Measurements from ENCODE around the gene NPW.

Gene NPW

DNA sequence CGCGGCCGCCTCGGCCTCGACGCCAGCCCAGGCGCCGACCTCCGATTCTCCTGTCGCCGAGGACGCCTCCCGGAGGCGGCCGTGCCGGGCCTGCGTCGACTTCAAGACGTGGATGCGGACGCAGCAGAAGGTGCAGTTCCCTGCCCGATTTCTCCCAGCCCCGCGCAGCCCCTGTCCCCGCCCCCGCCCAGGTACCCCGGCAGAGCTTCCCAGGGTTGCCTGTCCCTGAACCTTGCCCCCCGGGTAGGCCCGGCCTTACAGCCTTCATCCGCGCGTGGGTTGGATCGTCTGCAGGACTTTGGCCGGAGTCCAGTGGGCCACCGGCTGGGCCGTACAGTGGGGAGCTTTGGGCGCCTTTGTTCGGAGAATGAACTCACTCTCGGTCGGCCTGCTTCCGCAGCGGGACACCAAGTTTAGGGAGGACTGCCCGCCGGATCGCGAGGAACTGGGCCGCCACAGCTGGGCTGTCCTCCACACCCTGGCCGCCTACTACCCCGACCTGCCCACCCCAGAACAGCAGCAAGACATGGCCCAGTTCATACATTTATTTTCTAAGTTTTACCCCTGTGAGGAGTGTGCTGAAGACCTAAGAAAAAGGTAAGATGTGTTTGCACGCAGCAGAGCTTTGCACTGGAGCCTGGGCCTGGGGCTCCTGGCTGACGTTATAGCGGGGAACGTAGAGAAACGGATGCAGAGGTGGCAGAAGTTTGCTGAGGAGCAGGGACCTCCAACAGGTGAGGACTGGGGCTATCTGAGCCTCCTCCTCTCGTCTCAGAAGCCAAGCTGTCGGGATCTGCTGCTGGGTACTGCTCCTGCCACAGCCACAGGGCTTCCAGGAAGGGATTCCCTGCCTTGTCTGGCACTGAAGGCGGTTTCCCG lies 35.0 kb upstream of the NPW start:
- DNase-seq: no peak

DNA sequence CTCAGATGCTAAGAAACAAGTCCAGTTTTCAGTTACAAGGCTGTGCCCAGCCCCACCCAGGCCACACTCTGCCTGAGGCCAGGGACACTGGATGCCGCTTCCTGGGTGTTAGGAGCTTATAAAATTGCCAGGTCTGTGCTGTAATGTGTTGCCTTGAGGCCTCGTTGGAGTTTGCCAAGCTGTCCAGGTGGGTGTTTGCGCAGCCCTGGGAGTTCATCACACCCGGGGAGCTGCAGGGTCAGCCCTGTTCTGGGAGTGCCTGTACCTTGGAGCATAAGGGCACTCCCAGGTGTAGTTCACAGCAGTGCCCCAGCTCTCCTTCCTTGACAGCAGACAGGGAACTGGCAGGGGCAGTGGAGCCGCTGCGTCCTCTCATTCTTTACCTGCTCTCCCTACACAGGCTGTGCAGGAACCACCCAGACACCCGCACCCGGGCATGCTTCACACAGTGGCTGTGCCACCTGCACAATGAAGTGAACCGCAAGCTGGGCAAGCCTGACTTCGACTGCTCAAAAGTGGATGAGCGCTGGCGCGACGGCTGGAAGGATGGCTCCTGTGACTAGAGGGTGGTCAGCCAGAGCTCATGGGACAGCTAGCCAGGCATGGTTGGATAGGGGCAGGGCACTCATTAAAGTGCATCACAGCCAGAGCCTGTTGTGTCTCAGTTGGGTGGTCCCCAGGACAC lies 34.0 kb upstream of the NPW start:
- DNase-seq: no peak

DNA sequence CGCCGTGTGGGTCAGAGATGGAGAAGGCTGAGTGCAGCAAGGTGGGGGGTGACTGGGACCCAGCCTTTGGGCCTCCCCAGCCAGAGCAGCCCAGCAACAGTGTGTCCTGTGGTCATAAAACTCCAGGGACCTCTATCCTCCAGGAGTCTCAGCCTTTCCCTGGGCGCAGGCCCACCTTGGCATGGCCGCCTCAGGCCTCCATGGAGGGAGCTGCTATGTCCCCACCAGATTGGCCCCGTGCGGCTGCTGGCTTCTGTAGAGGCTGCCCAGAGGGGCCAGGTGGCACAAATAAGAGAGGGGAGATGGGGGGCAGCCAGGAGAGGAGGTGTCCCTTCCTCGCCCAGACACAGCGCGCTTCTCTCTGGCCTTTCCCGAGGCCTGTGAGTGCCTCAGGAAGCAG lies 32.4 kb upstream of the NPW start:
- DNase-seq: no peak

DNA sequence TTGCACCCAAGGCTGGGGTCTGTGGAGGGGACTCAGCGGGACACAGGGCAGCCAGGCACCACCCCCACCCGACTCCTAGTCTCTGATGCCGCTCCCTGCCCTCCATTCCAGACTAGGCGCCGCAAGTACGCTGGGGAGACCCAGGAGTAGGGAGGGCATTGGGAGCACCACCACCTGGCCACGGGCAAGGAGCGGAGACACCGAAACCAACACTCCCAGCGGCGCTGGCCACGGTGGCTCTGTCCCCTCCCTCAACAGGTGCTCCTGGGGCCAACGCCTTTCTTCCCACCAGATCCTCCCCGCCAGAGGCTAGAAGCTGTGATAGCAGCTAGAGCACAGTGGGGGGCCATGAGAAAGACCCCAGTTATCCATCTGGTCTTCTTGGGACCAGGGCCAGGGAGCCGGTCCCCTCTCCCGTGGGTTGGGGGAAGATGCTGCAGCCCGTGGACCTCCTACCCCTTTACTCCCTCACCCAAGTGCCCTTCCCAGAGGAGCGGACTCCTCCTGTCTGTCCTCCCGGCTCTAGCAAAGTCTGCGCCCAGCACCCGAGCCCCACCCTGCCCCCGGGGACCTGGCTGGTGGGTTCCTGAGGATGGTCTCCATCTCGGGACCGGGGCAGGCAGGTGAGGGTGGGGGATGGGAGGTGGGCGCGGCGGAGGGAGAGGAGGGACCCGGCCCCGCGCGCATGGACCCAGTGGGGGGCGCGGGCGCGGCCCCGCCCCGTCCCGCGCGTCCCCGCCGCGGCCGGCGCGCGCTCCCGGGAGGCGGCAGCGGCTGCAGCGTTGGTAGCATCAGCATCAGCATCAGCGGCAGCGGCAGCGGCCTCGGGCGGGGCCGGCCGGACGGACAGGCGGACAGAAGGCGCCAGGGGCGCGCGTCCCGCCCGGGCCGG lies 30.1 kb upstream of the NPW start, which contains the start of gene SYNGR3:
SYNGR3 (plus strand) TSS at position 762 of the 892 bp plus-strand sequence. CDS start 133 bp downstream, outside the sequence.
- DNase-seq: no peak

DNA sequence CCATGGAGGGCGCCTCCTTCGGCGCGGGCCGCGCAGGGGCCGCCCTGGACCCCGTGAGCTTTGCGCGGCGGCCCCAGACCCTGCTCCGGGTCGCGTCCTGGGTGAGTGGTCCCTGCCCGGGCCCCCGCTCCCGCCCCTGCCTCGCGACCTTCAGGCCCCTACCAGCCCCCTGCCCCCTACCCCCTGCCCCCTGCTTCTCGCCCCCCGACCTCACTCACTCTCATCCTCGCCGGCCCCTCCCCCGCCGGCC lies 29.6 kb upstream of the NPW start:
- no peak for DNase-seq

DNA sequence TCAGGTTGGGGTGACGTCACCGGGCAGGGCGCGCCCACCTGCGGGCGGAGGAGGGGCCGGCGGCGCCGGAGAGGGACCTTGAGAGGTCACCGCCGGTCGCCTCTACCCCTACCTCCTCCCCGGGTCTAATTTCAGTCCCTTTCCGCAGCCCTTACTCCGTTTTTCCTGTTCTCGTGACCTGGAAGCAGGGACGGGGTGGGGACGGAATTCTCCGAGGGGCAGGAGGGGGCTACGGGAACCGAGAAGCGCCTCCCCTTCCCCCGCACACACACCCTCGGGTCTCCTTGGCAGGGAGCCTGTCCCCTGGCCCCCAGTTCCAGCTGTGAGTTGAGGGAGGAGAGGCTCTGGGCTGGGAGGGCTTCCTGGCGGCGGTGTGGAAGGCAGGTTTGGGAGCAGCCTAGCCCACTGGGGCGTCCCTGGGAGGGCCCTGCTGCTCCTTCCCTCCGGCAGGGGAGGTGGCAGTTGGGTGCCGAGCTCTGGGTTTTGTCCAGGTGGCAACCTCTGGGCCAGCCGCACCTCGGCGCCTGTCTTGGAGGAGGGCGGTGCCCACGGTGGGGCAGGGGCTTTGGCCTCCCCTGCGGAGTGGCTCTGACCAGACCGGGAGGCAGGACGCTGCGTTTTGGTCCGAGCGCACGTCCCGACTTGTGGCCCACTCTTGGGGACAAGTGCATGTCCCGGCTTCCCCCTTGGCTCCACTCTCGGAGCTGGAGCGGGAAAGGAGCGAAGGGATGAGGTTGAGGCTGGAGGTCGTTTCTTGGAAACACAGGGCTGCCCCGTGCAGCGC lies 29.0 kb upstream of the NPW start:
- no peak for DNase-seq

DNA sequence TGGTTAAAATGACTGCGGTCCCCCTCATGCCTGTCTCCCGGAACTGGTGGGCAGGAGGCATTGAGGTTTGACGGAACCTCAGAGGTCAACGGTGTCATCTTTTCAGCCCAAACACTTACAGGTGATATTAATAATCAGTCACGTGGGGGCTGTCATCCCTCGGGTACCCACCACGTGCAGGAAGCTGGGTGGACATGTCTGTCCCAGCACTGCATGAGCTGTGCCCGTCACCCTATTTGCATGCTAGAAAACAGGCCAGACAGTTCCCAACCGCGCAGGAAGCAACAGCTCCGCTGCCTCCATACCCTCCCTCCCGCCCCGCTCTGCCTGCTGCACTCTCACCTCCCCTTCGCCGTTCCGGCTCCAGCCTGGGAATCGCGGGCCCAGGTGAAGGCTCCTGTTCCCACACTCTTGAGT lies 28.4 kb upstream of the NPW start:
- DNase-seq: no peak

DNA sequence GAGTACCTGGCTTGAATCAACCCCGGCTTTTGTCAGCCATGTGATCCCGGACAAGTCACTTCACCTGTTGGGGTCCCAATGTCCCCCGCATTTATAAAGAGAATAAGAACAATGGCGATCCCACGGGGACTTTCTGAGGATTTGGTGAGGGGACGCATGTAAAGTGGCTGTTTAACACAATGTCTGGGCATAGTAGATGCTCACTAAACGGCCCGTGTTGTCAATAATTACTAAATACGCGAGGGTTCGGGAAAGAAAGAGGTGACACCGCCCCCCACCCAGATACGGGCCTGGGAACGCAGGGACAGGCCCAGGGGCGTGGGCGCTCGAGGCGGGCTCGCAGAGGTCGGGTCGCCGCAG lies 28.0 kb upstream of the NPW start:
- no peak for DNase-seq

DNA sequence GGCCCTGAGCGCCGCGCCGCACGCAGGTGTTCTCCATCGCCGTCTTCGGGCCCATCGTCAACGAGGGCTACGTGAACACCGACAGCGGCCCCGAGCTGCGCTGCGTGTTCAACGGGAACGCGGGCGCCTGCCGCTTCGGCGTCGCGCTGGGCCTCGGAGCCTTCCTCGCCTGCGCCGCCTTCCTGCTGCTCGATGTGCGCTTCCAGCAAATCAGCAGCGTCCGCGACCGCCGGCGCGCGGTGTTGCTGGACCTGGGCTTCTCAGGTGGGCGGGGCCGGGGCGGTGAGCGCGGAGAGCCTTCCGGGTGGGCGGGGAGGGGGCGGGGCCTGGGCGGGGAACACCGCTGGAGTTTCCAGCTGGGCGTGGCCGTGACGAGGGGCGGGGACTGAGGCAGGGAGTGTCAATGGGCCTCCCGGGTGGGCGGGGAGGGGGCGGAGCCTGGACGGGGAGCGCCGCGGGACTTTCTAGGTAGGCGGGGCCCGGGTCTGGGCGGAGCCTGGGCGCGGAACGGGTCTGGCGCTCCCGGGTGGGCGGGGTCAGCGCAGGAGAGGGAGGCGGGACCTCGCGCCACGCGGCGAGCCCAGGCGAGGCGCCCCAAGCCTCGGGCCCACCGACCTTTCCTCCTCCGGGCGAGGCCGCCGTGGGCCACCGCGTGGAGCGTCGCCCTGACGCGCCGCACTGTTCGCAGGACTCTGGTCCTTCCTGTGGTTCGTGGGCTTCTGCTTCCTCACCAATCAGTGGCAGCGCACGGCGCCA lies 27.5 kb upstream of the NPW start:
- peak; percentile 88 for DNase-seq

DNA sequence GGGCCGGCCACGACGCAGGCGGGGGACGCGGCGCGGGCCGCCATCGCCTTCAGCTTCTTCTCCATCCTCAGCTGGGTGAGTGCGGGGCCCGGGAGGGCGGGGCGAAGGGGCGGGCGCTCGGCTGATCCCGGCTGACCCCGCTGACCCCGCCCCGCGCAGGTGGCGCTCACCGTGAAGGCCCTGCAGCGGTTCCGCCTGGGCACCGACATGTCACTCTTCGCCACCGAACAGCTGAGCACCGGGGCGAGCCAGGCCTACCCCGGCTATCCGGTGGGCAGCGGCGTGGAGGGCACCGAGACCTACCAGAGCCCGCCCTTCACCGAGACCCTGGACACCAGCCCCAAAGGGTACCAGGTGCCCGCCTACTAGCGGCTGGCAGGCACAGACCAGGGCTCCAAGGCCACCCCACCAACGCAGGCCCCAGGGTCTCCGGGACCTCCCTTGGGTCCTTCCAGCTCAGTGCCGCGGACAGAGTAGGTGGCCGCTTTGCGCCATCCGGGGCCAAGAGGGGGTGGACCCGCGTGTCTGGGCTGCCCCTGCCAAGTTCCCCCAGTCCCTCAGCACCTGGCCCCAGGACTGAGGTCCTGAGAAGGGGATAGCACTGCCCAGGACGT lies 26.8 kb upstream of the NPW start:
- no peak for DNase-seq

DNA sequence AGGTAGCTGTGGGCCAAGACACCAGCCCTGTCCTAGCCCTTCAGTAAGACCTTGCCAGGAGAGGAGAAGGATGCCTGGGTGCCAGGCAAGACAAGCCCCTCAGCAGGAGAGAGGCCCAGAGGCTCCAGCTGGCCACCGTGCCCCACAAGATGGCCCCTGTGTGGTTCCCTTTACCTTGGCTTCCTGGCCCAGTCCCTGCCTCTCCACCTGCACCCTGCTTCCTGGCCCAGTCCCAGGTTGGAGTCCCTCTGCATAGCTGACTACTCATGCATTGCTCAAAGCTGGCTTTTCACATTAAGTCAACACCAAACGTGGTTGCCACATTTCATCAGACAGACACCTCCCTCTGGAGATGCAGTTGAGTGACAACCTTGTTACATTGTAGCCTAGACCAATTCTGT lies 25.9 kb upstream of the NPW start:
- DNase-seq: no peak

DNA sequence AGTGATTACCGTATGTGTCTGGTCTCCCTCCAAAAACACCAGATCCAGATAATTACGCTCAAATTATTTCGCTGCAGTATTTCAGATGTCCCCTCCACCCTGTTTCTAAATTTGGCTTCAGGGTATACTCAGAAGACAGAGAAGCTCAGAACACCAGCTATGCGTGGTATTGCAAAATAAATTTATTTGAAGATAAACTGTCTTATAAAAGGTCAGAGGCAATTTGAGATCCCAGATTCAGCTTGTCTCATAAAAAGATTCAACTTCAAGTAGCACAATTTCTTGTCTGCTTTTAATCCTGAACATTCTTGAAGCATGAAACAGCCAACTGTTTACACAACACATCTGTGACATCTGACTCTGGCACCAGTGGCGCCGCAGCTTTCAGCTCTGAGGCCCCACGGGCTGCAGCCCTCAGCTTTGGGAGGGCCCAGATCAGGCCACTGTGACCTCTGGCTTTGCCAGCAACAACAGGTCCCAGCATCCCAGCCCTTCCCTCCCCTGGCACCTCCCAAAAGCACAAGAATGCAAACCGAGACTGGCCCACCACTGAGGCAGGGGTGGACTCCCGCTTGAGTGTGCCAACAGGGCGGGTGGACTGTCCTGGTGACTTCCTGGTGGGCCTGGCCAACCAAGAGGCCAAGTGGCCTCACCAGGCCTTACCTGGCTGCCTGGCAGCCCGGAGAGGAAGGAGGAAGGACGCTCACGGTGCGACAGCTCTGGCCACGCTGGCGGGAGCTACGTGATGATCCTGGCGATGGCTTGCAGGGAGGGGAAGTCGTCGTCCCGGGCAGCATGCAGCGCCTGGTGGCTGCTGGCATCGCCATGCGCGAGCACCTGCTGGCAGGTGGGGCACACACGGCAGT lies 21.9 kb upstream of the NPW start:
- DNase-seq: no peak

DNA sequence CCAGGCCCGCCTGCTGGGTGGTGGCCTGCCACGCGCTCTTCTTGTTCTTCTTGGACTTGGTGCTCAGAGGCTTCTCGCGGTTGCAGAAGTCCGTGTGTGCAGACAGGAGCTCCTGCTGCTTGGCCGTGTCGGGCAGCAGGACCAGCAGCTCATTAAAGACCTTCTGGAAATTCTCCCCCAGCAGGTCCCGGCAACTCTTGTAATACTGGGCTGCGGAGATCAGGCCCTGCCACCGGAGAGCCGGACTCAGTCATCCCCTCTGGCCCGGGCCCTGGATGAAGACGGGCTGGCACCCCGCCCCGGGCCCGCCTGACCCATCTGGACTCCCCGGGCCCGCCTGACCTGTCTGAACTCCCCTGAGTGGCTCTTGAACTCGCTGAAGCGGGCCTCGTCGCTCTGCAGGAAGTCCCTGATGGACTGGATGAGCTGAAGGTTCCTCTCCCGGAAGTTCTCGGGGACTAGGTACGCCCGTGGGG lies 21.2 kb upstream of the NPW start:
- DNase-seq: no peak

DNA sequence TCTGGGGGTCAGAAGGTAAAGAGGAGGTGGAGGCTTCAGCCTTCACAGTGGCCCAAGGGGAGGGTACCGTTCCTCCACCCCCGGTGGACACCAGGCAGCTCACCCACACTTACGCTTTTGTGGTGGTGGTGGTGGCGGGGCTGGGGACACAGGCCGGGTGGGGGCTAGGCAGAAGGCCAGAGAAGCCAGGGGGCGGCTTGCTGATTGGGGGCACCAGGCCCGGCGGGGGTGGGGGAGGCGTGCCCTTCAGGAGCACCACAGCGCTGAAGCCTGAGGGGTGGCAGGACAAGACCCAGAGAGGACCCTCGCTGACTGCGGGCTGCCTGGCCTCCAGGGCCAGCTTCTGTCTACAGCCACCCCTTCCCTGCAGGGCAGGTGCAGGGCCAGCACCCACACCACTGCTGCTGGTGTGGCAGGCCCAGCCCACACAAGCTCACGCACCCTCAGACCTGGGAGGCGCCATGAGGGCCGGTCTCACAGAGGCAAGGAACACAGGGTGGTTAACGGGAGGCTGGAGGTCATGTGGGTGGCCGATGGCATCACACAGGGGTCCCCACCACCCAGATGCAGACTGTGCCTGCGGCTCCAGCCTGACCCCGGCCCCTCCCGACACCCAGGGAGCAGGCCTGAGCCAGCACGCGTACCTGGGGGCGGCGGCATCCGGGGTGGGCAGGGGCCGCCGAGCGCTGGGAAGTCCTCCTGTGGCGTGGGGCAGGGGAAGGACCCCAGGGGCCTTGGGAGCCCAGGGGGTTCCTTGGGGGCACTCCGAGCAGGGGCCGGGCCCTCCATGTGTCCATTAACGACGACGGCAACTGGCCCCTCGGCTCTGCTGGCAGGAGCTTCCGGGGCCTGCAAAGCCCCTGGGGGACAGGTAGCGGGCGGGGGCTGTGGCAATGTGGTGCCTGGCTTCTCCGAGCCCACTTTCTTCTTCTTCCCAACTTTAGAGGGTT lies 20.5 kb upstream of the NPW start:
- DNase-seq: no peak

DNA sequence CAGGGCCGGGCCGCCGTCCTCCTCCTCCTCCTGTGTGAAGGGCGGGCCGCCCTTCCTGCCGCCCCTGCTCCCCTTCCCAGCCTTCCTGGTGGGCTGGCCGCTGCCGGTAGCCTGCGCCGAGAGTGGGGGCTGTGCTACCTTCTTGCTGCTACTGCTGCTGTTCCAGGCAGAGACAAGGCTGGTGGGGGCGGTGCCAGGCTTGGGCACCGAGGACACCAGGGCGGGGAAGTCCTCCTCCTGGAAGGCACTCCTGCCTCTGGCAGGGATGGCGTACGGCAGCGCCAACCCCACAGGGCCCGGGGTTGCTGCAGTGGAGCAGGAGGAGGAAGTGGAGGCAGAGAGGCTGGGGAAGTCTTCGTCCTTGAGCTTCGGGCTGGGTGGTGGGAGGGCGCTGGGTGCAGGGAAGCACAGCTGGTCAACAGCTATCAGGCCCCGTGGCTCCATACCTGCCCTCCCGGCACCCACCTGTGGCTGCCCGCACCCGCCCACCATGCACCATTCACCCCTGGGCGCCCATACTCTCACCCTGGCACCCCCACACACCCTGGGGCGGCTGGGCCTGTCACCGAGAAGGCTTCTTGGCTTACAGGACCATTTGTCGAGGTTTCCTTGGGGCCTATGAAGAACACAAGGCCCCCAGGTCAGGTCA lies 19.6 kb upstream of the NPW start:
- no peak for DNase-seq

DNA sequence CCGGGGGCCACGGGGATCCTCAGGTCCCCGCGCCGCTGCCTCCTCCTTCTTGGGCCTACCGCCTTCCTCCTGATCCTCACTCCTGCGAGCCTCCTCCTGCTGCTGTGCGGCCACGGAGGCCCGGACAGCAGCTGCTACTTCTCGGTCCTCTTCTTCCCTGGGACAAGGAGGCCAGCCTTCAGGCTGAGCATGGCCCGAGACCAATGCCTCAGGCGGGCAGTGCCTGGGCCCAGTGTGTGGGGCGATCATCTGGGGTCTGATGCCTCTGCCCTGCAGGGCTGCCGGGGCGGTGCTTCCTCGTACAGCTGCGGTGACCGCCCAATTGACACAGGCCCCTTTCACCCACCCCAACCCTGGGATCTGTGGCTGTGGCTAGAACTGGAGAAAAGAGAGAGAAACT lies 18.6 kb upstream of the NPW start:
- no peak for DNase-seq

DNA sequence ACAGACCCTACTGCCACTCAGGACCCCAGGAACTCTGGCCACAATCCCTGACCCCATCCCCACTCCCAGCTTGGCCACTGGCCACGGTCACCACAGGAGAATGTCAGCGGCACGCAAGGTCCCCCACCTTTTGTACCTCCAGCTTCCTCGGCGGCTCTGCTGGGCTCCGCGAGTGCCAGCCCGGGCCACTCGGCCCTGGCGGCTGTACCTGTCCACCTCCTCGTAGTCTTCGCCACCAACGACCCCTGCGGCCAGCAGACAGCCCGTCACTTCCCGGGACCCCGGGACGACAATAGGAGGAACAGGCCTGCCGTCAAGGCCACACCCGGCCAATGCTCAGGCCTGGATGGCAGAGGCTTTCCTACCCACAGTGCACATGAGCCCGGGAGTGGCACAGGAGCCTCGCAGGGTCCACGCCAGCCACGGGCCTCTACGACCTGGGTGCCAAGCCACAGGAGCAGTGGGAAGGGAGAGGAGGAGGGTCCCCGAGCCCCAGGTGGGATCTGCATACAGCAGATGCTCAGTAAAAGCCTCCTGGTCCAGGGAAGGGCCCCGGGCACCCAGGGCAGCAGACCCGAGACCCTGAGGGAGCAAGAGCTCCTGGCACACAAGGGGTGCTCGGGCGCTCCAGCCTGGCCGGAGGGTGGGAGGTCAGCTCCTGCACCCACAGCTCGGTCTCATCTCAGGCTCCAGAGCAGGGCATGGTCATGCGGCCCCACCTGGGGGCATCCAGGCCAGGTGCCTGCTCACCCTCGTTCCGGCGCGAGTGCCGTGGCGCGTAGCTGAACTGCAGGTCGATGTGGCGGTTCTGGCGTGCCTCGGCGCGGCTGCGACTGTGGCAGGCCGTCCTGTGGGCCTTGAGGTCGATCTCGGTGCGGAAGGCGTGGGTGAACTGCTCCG lies 17.9 kb upstream of the NPW start:
- no peak for DNase-seq

Data from amniotic stem cell (primary cell).